GM21526 (cell line): ENCODE results near the gene PAPLN.
"Not testable (repeated sequence)": the region's sequence is repeated elsewhere in the genome, so short reads cannot be mapped to it uniquely, and the experiment has no call there.

Source experiments
- ATAC-seq: cut with Tn5 transposase; IDR thresholded peaks from one replicate; pipeline ENCODE4 v1.9.1; 2021; ENCODE audit warnings: moderate library complexity; ENCODE audit not compliant: unreplicated experiment, low FRiP score

Gene PAPLN

GRCh38 chr14:73237219-73237785 is at the start of gene PAPLN:
PAPLN (plus strand) TSS chr14:73237506; CDS start chr14:73239779, 2,273 bp downstream.
- no peak for ATAC-seq

GRCh38 chr14:73188501-73188911 is 48.8 kb upstream of the PAPLN start:
- no peak for ATAC-seq

GRCh38 chr14:73189651-73190050 is 47.7 kb upstream of the PAPLN start:
- no peak for ATAC-seq

GRCh38 chr14:73191441-73191840 is 45.9 kb upstream of the PAPLN start:
- no peak for ATAC-seq

GRCh38 chr14:73194306-73194705 is 43.0 kb upstream of the PAPLN start:
- ATAC-seq: not testable (repeated sequence)

- ATAC-seq: no peak
These were observed 39.1 kb upstream of the PAPLN start for GRCh38 chr14:73198253-73198652.

GRCh38 chr14:73203527-73203926 is 33.8 kb upstream of the PAPLN start:
- no peak for ATAC-seq

- no peak for ATAC-seq
These were observed 29.7 kb upstream of the PAPLN start for GRCh38 chr14:73207615-73208014.

GRCh38 chr14:73208390-73208789 is 28.9 kb upstream of the PAPLN start:
- no peak for ATAC-seq

GRCh38 chr14:73208846-73209245 is 28.5 kb upstream of the PAPLN start:
- no peak for ATAC-seq

- no peak for ATAC-seq
These were observed 27.4 kb upstream of the PAPLN start for GRCh38 chr14:73209953-73210352.

GRCh38 chr14:73211251-73212040 is 25.9 kb upstream of the PAPLN start:
- no peak for ATAC-seq

GRCh38 chr14:73216030-73216429 is 21.3 kb upstream of the PAPLN start:
- no peak for ATAC-seq

- ATAC-seq: no peak
These were observed 19.9 kb upstream of the PAPLN start for GRCh38 chr14:73217411-73217810.

- ATAC-seq: no peak
These were observed 17.2 kb upstream of the PAPLN start for GRCh38 chr14:73220061-73220460.

GRCh38 chr14:73220634-73221033 is 16.7 kb upstream of the PAPLN start:
- no peak for ATAC-seq

GRCh38 chr14:73221945-73222344 is 15.4 kb upstream of the PAPLN start:
- no peak for ATAC-seq

- ATAC-seq: no peak
These were observed 14.3 kb upstream of the PAPLN start for GRCh38 chr14:73223049-73223448.

GRCh38 chr14:73225496-73225895 is 11.8 kb upstream of the PAPLN start:
- ATAC-seq: no peak

GRCh38 chr14:73227812-73228781 is 9.2 kb upstream of the PAPLN start:
- ATAC-seq: no peak

- no peak for ATAC-seq
These were observed 7.3 kb upstream of the PAPLN start for GRCh38 chr14:73230051-73230450.
